SU-DHL-6 (cell line): ENCODE results near the gene TWSG1.

Experiments
- H2AFZ ChIP-seq: fragments of 200-600 bp; sonication (generic); 2 replicates; pipeline ENCODE4 v1.6.1; 2014; ENCODE audit warnings: low read depth, mild to moderate bottlenecking, moderate library complexity, mixed read lengths, antibody characterized with exemption, low read length; ENCODE audit not compliant: severe bottlenecking
- H3F3A ChIP-seq: fragments of 200-600 bp; shearing (Covaris generic); 2 replicates; pipeline ENCODE4 v1.6.0; 2016; ENCODE audit warnings: antibody characterized with exemption, mild to moderate bottlenecking; ENCODE audit not compliant: insufficient read depth
- H3K27ac ChIP-seq: fragments of 200-600 bp; sonication (generic); 2 replicates; pipeline ENCODE4 v1.5.1; 2016; ENCODE audit warnings: low read depth, mild to moderate bottlenecking, low read length, moderate library complexity, mixed read lengths
- H3K27me3 ChIP-seq: fragments of 200-600 bp; sonication (generic), shearing (Covaris generic); 2 replicates; pipeline ENCODE4 v1.6.0; 2014; ENCODE audit warnings: mild to moderate bottlenecking, low read length
- H3K36me3 ChIP-seq: fragments of 200-600 bp; sonication (generic); 2 replicates; pipeline ENCODE4 v1.6.1; 2014; ENCODE audit warnings: mild to moderate bottlenecking, low read length, mixed read lengths
- H3K4me2 ChIP-seq: fragments of 300-600, 200-600 bp; shearing (Covaris generic), sonication (generic); 2 replicates; pipeline ENCODE4 v1.6.0; 2014; ENCODE audit warnings: low read length, low read depth, mild to moderate bottlenecking; ENCODE audit not compliant: poor library complexity, severe bottlenecking
- H3K4me3 ChIP-seq: fragments of 200-600 bp; sonication (generic); 2 replicates; pipeline ENCODE4 v1.5.1; 2014; ENCODE audit warnings: antibody characterized with exemption, low read length, mild to moderate bottlenecking, mixed read lengths; ENCODE audit not compliant: insufficient read depth, poor library complexity, severe bottlenecking
- H3K79me2 ChIP-seq: fragments of 200-600 bp; sonication (generic); 2 replicates; pipeline ENCODE4 v1.6.1; 2014; ENCODE audit warnings: mild to moderate bottlenecking, low read length, moderate library complexity; ENCODE audit not compliant: insufficient read depth
- H3K9ac ChIP-seq: fragments of 200-600 bp; sonication (generic); 2 replicates; pipeline ENCODE4 v1.7.0; 2014; ENCODE audit warnings: mild to moderate bottlenecking, low read length
- H3K9me2 ChIP-seq: fragments of 200-600 bp; sonication (generic); replicated peaks from 2 replicates; pipeline ENCODE4 v1.6.1; 2014; ENCODE audit warnings: low read length; ENCODE audit not compliant: insufficient read depth
- H3K9me3 ChIP-seq: fragments of 200-600 bp; sonication (generic); 2 replicates; pipeline ENCODE4 v1.6.1; 2014; ENCODE audit warnings: low read length, mixed read lengths; ENCODE audit not compliant: insufficient read depth
- H4K20me1 ChIP-seq: fragments of 200-600 bp; sonication (generic); 2 replicates; pipeline ENCODE4 v1.6.1; 2014; ENCODE audit warnings: low read depth, mild to moderate bottlenecking, antibody characterized with exemption, low read length, moderate library complexity, mixed read lengths
- CTCF ChIP-seq: fragments of 200-600 bp; sonication (generic); IDR thresholded peaks from one replicate; pipeline ENCODE4 v1.5.1; 2017; ENCODE audit warnings: antibody characterized with exemption, mild to moderate bottlenecking, low read length, moderate library complexity; ENCODE audit not compliant: insufficient read depth, poor library complexity, severe bottlenecking
- EZH2phosphoT487 ChIP-seq: fragments of 200-600 bp; sonication (generic), shearing (Covaris generic); conservative IDR thresholded peaks from 2 replicates; pipeline ENCODE4 v1.6.1; 2018; ENCODE audit warnings: mild to moderate bottlenecking, antibody characterized with exemption, low read length, moderate library complexity, mixed read lengths

Gene TWSG1

GRCh38 chr18:9380621-9381395, 46.2 kb downstream of the TWSG1 start:
- Histone ChIP-seq H4K20me1 (no peaks in the 10 kb centered on the region), H2AFZ (no peak overlapping the region), H3K9me2 (no peaks in the 10 kb centered on the region), H3K79me2 (no peaks in the 10 kb centered on the region), H3K4me3 (no peak overlapping the region), H3K36me3 (no peaks in the 10 kb centered on the region), H3K9ac (no peak overlapping the region), H3K27me3 (no peaks in the 10 kb centered on the region), H3K9me3 (no peaks in the 10 kb centered on the region), H3K27ac (no peak overlapping the region), H3F3A (no peaks in the 10 kb centered on the region), H3K4me2 (no peak overlapping the region)
- TF ChIP-seq CTCF: no peak
- no peak for TF ChIP-seq EZH2phosphoT487

- Histone ChIP-seq H3K36me3 (no peaks in the 10 kb centered on the region), H3K27me3 (no peaks in the 10 kb centered on the region), H3K27ac (no peak overlapping the region), H3K9me3 (no peaks in the 10 kb centered on the region), H3K79me2 (no peaks in the 10 kb centered on the region), H2AFZ (no peak overlapping the region), H3K9ac (no peak overlapping the region), H3K4me2 (no peak overlapping the region), H4K20me1 (no peaks in the 10 kb centered on the region), H3F3A (no peaks in the 10 kb centered on the region), H3K9me2 (no peaks in the 10 kb centered on the region), H3K4me3 (no peak overlapping the region)
- TF ChIP-seq EZH2phosphoT487 (no peak), CTCF (no peak)
Measured at GRCh38 chr18:9386879-9387278, 52.3 kb downstream of the TWSG1 start.

- Histone ChIP-seq H3K36me3 (no peaks in the 10 kb centered on the region), H3F3A (no peaks in the 10 kb centered on the region), H3K9me3 (no peaks in the 10 kb centered on the region), H3K27me3 (no peaks in the 10 kb centered on the region), H4K20me1 (no peaks in the 10 kb centered on the region), H3K79me2 (no peaks in the 10 kb centered on the region), H3K4me2 (no peak overlapping the region), H3K9ac (no peak overlapping the region), H3K27ac (no peak overlapping the region), H3K4me3 (no peak overlapping the region), H3K9me2 (no peaks in the 10 kb centered on the region), H2AFZ (no peak overlapping the region)
- TF ChIP-seq EZH2phosphoT487 (no peak), CTCF (no peak)
Measured at GRCh38 chr18:9387891-9388290, 53.3 kb downstream of the TWSG1 start.
